ENCODE measurements around the gene PAXX.

The PAXX gene

DNA sequence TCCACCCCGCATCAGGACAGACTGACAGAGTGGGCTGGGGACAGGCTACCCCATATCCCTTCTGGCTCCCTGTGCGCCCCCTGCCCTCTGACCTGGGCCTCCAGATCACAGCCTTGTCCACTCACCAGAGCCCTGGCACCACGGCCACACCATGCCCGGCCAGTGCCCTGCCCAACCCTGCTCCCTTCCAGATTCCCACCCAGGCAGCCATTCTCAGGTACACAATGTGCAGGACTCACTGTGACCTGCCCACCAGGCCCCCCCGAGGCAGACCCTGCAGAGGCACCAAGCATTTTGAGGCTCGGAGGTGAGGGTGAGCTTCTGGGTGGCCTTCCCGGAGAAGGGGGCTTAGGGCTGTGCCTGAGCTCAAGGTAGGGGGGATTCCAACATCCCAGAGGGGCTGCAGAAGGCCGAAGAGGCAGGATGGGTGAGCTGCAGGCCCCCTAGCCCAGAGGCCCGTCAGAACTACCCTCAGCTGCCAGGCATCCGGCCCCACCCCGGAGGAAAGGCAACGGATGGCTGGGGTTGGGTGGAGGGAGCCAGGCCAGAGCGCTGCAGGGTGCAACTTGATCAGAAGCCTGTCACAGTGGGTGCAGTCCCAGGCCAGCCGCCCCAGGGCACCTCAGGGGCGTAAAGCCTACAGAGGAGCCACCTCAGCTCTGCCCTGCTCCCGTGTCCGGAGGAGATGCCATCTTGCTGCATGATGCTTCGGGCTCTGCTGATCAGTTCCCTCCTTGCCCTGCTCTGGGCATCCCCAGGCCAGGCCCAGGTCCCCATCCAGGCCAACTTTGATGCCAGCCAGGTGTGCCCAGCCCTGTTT, 9.8 kb upstream of the PAXX start, which contains the start of gene LCNL1:
Gene LCNL1 (plus strand): TSS at position 762 of the 820 bp plus-strand sequence. CDS start 594 bp downstream, outside the sequence.
- no peak for DNase-seq (ENCODE audit: low read depth)

DNA sequence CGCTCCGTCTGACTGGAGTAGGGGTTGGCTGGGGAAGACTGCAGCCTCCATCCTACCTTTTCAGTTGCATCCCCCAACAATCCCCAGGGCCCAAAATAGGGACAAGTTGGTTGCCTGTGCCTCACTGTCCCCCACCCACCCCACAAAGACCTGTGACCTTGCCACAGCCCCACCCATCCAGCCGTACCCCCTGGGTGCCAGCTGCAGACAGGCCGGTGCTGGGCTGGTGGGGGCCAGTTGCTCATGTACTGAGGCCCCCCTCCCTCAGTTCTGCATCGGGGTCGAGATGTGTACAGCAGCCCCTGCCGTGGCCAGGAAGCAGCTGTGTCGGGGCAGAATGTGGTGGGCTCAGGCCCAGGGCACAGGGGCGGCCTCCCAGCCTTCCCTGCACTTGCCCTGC, 9.1 kb upstream of the PAXX start:
- no peak for DNase-seq (ENCODE audit: low read depth)

DNA sequence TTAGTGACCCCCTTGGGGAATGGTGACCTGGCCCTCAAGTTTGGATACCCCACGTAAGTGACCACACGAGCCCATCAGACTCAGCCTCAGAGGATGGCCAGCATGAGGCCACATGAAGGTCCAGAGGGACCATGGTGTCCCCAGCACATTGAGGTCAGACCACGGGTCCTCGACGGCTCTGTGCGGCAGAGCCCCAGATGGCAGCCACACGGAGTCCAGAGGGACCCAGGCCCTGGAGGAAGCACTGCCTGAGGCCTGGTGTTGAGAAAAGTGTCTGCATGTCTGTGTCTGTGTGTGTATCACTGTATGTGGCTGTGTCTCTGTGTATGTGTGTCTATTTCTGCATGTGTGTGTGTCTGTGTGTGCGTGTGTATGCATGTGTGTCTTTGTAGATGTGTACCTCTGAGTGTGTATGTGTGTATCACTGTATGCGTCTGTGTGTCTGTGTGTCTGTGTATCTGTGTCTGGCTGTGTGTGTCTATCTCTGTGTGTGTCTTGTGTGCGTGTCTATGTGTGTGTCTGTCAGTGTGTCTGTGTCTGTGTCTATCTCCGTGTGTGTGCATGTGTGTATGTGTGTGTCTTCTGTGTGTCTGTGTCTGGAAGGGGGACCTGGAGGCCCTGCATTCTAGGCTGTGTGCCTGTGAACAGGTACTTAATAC, 8.4 kb upstream of the PAXX start:
- no peak for DNase-seq (ENCODE audit: low read depth)

DNA sequence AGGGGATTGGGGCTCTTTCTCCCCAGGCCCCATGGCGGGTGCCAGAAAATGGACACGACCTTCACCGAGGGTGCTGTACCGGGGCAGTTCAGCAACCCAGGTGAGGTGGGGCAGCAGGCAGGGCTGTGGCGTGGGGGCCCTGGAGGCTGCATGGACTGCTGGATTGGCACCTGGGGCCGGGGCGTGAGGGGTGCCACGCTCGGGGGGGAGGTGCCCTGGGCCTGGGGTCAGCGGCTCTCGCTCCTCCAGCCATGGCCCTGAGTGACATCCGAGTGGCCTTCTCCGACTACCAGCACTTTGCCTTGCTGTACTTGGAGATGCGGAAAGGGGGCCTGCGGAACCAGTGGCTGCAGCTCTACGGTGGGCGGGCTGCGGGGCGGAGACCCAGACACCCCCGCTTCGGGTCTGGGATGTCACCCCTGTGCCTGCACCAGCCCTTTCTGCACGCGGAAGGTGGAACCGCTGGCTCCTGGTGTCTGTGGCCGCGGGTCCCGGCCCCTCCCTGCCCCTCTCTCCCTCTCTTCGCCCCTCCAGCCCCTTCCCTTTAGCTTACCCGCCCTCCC, 7.7 kb upstream of the PAXX start:
- no peak for DNase-seq (ENCODE audit: low read depth)

DNA sequence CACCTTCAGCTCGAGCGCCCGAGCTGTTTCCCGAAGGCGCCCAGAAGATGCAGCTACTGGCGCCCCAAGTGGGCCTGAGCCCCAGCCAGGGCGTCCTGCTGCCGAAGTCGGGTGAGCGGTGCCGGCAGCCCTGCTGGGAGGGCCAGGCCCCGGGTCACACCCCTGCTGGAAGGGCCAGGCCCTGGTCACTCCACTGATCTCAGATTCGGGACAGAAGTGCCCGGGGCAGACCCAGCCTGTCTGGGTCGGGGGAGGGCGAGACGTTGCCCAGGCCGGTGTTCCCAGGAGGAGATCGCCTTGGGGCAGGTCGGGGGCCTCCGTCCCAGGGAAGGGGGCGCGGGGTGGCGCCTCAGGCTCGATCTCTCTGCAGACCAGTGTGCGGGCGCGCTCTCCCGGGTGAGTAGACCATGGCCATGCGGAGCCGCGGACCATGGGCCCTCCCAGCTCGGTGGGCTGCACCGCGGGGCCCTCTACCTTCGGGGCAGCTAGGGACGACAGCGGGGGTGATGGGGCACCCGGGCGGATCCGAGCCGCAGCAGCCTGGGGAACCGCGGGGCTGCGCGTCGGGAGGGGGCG, 7.1 kb upstream of the PAXX start:
- DNase-seq (ENCODE audit: low read depth): no peak

DNA sequence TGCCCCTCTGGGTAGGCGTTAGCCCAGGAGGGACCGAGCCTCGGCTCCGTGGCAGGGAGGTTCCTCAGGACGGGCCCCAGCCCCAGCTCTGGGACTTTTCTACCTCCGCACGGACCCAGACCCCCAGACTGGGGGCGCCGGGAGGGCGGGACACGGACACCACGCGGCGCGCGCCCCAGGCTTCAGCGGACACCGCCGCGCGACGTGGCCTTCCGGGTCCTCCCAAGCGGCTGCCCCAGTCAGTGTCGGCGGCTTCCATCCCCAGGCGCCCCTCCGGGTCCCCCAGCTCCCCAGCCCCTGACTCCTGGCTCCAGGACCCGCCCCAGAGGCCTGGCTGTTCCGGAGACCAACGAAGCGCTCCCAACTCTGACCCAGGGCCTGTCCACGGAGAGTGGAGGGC, 6.4 kb upstream of the PAXX start:
- no peak for DNase-seq (ENCODE audit: low read depth)

DNA sequence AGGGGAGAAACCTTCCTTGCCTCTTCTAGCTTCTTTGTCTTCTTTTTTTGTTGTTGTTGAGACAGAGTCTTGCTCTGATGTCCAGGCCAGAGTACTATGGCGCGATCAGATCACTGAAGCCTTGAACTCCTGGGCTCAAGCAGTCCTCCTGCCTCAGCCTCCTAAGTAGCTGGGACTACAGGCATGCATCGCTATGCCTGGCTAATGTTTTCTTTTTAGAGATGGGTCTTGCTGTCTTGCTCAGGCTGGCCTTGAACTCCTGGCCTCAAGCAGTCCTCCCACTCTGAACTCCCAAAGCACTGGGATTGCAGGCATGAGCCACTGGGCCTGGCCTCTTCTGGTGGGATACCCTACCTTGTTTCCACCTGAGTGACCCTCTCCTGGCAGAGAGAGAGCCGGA, 3.4 kb upstream of the PAXX start:
- DNase-seq (ENCODE audit: low read depth): no peak

DNA sequence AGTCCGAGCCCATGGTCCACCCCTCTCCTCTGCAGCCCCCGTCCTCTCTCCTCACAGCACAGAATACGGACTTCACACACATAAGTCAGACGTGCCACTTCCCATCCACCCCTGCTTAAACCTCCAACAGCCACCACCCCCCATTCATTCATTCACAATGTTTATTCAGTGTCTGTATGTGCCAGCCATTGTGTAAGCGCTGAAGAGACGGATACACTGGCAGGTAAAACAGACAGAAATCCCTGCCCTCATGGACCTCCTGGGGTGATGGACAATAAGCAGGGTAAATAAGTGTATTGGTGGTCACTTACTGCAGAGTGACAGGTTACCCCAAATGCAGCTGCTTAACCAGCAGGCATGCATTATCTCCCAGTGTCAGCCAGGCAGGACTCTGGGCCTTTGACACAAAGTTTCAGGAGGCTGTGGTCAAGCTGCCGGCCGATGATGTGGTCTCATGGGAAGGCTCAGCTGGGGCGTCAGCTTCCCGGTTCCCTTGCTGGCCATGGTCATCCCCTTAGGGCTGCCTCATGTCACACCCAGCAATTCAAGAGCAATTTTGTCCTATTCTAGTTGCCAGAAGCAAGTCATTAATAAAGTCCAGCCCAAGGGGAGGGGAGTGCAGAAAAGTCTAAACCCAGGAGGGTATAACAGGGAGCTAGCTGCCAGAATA, 1.8 kb upstream of the PAXX start:
- DNase-seq (ENCODE audit: low read depth): no peak

DNA sequence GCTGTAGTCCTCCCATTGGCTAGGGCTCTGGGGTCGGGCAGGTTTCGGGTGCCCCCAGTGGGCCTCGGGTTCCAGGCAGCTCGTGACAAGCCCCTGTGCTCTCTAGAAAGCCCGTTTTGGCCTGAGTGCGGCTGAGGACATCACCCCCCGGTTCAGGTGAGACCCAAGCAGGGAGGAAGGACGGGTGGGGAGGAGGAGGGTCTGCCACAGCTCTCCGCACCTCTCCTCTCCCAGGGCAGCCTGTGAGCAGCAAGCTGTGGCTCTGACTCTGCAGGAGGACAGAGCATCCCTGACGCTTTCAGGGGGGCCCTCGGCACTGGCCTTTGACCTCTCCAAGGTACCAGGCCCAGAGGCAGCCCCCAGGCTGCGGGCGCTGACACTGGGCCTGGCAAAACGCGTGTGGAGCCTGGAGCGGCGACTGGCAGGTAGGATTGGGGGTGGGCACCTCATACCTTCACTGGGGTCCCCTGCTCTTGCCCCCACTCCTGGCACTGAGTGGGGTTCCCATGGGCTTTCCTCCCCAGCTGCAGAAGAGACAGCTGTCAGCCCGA, 672 bp downstream of the PAXX start:
- no peak for DNase-seq (ENCODE audit: low read depth)

DNA sequence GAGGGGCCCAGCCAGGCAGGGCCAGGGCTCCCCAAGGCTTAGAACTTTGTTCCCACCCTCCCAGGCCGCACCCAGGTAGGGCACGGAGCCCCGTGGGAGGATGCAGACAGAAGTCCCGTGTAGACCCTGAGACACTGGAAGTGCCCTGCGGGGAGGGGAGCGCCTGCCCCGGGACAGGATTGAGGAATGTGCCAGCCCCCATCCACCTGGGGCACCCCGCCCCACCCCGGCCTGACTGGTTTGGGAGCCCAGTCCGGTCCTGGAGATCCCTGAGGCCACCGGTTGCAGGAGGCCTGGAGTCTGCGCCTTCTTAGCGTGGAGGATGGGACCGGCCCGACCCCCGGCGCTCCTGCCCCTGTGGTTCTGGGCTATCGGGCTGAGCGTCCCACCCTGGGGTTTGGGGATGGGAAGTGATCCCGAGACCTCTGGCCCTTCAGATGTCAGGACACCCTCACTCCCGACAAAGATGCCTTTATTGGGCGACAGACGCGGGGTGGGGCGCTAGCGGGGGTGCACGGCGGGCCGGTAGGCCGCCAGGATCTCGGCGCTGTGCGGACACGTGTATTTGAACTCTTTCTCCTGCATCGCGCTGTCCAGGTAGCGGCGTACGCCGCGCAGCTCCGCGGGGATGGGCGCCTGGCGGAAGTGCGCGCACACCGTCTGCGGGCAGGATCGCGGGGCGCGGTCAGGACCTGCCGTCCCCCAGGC, 2.1 kb downstream of the PAXX start:
- no peak for DNase-seq (ENCODE audit: low read depth)

DNA sequence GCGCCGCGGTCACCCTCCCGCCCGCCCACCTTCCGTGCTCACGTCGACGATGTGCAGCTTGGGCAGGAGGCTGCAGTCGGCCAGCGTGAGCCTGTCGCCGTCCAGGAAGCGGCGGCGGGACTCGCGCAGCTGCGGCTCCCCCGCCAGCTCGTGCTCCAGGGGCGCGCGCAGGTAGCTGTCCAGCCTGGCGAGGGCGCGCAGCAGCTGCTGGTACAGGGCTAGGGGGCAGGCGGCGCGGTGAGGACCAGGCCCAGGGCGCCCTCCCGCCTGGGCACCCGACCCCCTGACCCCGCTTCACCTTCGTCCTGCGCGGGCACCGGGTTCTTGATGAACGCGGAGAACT, 2.6 kb downstream of the PAXX start:
- DNase-seq (ENCODE audit: low read depth): no peak

DNA sequence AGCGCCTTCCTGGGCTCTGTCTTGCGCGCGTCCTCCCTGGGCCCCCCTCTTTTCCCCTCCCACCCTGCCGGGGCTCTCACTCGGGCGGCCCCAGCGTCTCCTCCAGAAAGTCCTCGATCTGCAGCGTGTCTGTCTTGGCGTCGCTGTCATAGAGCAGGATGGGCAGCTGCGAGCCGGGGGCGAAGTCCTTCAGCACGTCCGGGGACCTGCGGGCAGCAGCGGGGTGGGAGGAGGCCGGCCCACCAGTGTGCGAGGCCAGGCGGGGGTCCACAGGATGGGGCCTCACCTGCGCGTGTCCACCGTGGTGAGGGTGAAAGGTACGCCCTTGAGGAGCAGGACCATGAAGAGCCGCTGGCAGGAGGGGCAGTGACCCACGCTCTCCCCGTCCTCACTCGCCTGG, 3.1 kb downstream of the PAXX start:
- no peak for DNase-seq (ENCODE audit: low read depth)

DNA sequence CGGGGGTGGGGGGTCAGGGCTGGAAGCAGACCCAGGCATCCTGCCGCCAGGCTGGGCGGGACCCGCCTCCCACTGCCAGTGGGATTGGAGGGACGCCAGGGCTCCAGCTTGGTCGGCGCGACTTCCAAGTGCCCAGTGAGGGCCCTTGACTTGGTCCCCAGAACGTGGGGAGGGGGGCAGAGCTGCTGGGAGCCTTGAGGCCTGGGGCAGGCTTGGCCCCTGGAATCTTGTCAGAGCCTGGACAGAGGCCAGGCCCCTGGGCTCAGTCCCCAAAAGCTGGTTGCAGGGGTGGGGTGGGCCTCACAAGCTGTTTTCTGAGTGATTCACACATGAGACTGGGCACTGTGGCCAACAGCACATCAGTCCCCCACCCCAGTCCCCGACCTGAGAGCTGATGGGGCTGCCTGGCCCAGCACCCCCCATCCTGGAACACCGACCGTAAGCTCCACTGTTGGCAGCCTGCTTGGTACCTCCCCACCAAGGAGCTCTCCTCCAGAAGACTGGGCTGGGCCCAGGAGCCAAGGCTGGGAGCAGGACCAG, 3.6 kb downstream of the PAXX start:
- no peak for DNase-seq (ENCODE audit: low read depth)

DNA sequence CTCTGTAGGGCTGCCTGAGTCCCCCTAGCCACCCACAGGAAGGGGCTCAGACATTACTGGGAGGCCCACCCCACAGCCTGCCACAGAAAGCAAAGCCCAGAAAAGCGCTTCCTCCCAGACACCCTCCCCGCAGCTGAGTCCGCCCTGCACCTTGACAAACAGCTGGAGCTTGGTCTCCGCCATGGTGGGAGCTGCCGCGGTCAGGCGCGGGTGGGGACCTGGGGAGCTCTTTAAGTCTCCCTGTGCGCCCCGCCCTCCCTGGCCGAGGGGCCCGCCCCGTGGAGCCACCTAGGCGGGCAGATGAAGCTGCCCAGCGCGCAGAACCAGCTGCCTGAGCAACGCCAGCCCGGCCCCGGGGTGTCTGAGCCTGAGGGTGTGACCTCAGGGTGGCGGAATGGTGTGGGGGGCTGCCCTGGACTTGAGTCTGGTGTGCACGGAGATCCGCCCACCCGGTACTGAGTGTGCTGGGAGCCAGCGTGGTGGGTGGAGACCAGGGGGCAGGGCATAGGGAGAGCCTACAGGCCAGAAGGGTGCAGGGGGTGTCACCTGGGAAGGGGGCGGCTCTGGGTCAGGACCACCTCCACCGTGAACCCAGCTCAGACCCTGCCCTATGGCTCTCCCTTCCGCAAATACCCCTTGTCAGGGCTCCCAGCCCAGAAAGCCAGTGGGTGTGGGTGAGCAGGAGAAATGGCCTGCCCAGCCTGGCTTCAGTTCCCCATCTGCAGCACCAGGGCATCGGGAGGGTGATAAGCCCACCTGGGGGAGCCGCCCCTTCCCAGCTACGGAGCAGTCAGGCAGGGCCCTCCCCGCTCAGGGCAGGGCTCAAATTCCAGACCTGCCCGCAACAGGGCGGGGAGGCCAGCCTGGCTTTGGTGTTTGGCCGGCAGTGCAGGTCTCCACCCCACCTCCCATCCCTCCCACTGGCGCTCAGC, 4.4 kb downstream of the PAXX start, which contains the start of gene CLIC3:
Gene CLIC3 (minus strand): TSS at position 208 of the 932 bp plus-strand sequence. CDS start 25 bp downstream, at position 183.
- DNase-seq (ENCODE audit: low read depth): peak; percentile 22

DNA sequence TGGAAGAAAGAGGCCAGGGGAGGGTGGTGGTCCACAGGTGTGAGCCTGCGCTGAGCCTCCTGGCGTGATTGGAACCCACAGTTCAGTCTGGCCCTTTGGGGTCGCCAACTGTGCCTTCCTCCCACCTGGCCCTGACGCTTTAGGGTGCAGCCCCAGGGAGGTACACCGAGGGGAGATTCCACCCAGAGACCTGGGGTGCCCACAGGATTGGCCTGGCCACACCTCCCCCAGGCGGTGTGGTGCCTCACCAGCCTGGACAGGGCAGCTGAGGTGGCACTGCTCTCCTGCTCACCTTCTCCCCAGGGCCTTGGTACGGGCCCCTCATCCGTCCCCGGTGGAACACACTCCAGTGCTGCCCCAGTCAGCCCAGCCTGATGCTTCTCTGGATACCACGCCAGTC, 5.1 kb downstream of the PAXX start:
- DNase-seq (ENCODE audit: low read depth): no peak

DNA sequence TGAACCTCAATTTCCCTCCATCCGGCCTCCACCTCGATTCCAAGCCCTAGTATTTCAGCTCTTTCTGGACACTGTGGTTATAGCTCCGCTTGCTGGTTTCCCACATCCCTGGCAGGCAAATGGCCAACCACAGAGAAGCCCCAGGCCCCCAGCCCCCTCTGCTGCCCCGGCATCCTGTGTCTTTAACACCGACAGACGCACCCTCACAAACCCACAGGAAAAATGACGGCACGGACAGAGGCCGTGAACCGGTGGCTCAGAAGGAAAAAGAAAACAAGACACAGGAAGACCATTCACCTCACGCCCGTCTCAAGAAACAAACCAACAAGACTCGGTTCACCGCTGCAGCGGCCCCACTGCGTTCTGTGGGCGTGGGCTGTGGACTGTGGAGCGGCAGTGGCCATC, 5.6 kb downstream of the PAXX start:
- no peak for DNase-seq (ENCODE audit: low read depth)

DNA sequence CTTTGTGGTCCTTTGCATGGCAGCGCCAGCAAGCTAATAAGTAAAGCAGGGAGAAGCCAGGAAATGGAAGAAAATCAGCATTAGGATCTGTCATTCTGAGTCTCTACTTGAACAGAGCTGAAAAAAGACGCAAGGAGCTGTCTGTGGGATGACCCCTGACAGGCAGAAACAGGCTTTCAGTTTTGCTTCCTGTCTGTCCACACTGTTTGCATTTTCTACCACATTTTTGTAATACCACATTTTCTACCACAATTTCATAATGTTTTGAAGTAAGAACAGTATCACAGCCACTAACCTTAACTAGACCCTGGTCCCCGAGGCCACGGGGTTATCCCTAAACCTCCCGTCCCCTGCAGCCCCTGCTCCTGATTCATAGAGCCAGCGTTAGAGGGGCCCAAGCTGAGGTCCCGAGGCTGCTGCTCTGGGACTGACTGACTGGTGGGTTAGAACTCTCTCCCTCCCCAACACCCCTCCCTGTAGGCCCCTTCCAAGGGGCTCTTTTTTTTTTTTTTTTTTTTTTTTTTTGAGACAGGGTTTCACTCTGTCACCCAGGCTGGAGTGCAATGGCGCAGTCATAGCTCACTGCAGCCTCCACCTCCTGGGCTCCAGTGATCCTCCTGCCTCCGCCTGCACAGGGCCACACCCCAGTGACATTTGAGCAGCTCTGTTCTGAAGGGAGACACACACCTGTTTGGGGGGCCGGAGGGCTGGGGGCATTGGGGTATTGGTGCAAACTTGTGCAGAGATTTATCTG, 8.1 kb downstream of the PAXX start:
- DNase-seq (ENCODE audit: low read depth): no peak

DNA sequence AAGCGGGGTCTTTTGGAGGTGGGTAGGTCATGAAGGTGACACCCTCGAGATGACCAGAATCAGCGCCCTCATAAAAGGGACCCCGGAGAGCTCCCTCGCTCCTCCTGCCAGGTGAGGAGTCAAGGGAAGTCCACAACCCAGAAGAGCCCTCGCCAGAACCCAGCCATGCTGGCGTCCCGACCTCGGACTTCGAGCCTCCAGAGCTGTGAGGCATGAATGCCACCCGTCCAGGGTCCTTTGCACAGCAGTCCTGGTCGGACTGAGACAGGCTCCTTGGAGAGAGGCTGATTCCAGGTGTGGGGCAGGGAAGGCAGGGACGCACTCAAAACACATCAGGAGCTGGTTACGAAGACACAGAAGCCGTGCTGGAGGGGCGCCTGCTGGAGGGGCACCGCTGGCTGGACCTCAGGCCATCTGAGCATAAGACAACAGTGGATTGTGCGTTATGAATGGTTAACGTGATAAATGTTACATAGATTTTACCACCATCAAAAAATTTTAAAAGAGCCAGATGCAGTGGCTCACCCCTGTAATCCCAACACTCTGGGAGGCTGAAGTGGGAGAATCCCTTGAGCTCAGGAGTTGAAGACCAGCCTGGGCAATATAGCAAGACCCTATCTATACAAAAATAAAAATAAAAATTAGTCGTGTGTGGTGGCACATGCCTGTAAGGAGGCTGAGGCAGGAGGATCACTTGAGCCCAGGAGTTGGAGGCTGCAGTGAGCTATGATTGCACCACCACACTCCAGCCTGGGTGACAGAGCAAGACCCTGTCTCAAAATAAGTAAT, 9.8 kb downstream of the PAXX start:
- no peak for DNase-seq (ENCODE audit: low read depth)
